RWPE2 (cell line): ENCODE measurements around the gene CADPS.

ENCODE experiments used
- ATAC-seq: fragments of 200-7000 bp; cut with Tn5 transposase; 3 replicates; pipeline ENCODE4 v1.9.1; 2021; ENCODE audit warnings: low read depth
- DNase-seq: peaks from one replicate; pipeline ENCODE4 v3.0.0-alpha.2; 2020; ENCODE audit warnings: low spot score
- H3K27ac ChIP-seq: fragments of 450-650 bp; 2 replicates; pipeline ENCODE4 v1.5.1; 2017; ENCODE audit warnings: mild to moderate bottlenecking; ENCODE audit not compliant: poor library complexity, severe bottlenecking
- H3K27me3 ChIP-seq: fragments of 250-450 bp; sonication (Bioruptor Pico); 2 replicates; pipeline ENCODE4 v1.5.1; 2021; ENCODE audit warnings: mild to moderate bottlenecking, moderate library complexity; ENCODE audit not compliant: insufficient read depth, poor library complexity, severe bottlenecking
- H3K36me3 ChIP-seq: fragments of 250-450 bp; sonication (Bioruptor Pico); 2 replicates; pipeline ENCODE4 v1.5.1; 2020; ENCODE audit warnings: low read depth, mild to moderate bottlenecking, moderate library complexity
- H3K4me1 ChIP-seq: fragments of 250-450 bp; sonication (Bioruptor Pico); 2 replicates; pipeline ENCODE4 v1.5.1; 2021; ENCODE audit warnings: mild to moderate bottlenecking, moderate library complexity; ENCODE audit not compliant: insufficient read depth, poor library complexity, severe bottlenecking
- H3K4me3 ChIP-seq: fragments of 250-450 bp; sonication (Bioruptor Pico); 2 replicates; pipeline ENCODE4 v1.5.1; 2021; ENCODE audit warnings: mild to moderate bottlenecking, moderate library complexity; ENCODE audit not compliant: severe bottlenecking
- H3K9me3 ChIP-seq: fragments of 250-450 bp; sonication (Bioruptor Pico); 2 replicates; pipeline ENCODE4 v1.5.1; 2021; ENCODE audit warnings: mild to moderate bottlenecking, moderate library complexity; ENCODE audit not compliant: severe bottlenecking
- TF ChIP-seq, protein P1 (sequence below): fragments of 450-650 bp; IDR thresholded peaks from one replicate; pipeline ENCODE4 v1.5.1; 2017; ENCODE audit warnings: mild to moderate bottlenecking, moderate library complexity; ENCODE audit not compliant: poor library complexity, severe bottlenecking

CADPS gene

DNA sequence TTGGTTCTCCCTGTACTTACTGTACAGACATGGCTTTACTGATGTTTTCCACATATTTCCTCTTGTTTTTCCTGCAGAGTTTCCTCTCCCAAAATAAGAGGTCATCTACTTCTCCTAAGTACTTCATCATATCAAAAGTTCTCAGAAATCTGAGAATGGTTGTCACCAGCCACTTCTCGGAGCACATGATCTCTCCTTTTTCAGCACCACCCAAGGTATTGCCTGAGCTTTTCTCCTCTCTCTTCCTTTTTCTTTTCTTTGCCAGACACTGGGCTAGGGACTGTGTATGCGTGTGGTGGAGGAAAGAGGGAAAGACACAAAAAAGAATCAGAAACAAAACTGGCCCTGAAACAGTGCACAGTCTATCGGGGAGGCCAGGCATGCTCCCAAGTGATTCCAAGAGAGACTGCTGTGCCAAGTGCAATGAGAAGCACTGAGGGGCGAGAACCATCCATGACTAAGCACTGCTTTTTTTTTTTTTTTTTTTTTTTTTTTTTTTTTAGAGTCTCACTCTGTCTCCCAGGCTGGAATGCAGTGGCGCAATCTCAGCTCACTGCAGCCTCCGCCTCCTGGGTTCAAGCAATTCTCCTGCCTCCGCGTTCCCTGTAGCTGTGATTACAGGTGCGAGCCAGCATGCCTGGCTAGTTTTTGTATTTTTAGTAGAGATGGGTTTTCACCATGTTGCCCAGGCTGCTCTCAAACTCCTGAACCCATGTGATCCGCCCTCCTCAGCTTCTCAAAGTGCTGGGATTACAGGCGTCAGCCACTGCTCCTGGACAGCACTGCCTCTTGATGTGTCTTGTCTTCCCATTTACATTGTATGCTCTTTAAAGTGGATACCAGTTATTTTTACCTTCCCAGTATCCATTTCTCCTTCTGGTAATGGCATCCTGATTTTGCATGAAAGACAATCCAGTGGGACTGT is 307.9 kb downstream of the CADPS start:
- ATAC-seq, result peak; percentile 85
- H3K36me3 ChIP-seq, result no peaks in the 10 kb centered on the region
- TF ChIP-seq, protein P1, sequence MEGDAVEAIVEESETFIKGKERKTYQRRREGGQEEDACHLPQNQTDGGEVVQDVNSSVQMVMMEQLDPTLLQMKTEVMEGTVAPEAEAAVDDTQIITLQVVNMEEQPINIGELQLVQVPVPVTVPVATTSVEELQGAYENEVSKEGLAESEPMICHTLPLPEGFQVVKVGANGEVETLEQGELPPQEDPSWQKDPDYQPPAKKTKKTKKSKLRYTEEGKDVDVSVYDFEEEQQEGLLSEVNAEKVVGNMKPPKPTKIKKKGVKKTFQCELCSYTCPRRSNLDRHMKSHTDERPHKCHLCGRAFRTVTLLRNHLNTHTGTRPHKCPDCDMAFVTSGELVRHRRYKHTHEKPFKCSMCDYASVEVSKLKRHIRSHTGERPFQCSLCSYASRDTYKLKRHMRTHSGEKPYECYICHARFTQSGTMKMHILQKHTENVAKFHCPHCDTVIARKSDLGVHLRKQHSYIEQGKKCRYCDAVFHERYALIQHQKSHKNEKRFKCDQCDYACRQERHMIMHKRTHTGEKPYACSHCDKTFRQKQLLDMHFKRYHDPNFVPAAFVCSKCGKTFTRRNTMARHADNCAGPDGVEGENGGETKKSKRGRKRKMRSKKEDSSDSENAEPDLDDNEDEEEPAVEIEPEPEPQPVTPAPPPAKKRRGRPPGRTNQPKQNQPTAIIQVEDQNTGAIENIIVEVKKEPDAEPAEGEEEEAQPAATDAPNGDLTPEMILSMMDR, result no peak
- DNase-seq, result no peak
- no peaks in the 10 kb centered on the region for H3K9me3 ChIP-seq
- H3K4me3 ChIP-seq, result no peak overlapping the region
- peaks cover 10% of the 10 kb centered on the region for H3K4me1 ChIP-seq
- peak overlapping the region; percentile 35 for H3K27ac ChIP-seq
- no peaks in the 10 kb centered on the region for H3K27me3 ChIP-seq

DNA sequence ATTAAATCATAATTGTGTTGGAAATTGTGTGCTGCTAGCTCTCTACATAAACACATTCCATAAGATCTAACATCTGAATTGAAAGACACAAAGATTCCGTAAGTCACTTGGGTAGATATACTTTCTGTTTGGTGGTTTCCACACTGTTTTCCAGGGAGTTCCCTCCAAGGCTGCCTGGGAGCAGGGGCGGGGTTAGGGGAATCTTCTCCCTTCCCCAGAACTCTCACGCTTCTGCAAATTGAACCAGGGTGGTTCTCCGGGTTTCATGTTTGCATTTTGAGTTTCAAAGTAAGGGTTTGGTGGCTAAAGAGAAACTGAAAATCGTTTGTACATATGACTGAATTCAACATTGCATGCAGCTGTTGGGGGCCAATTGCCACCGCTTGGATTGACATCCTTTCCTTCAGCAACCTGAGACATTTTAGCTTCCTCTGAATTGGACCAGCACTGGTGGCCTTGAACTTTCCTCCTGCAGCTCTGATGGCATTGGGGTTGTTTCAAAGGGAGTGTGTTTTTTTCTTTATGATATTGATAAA is 309.1 kb downstream of the CADPS start:
- ATAC-seq (no peak), DNase-seq (no peak)
- H3K4me3 ChIP-seq, result no peak overlapping the region
- TF ChIP-seq, protein P1, result no peak
- H3K36me3 ChIP-seq, result no peaks in the 10 kb centered on the region
- H3K27me3 ChIP-seq, result no peaks in the 10 kb centered on the region
- no peaks in the 10 kb centered on the region for H3K9me3 ChIP-seq
- H3K4me1 ChIP-seq, result peaks cover 18% of the 10 kb centered on the region
- no peak overlapping the region for H3K27ac ChIP-seq

DNA sequence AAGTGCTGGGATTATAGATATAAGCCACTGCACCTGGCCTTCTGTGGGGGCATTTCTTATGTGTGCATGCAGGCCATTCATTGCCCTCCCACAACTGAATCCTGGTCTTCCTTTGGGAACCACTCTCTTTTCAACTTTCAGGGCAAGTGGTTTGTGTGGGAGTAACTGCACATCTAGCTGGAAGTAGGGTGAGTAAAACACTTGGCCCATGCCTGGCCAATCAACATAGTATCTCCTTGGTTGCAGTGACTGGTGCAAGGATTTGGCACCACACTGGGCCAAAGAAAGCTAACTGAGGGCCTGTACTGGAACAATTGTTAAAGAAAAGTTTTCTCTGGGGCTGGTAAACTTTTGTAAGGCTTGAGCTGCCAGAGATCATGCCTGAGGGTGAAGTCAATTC is 312.6 kb downstream of the CADPS start:
- no peaks in the 10 kb centered on the region for H3K9me3 ChIP-seq
- TF ChIP-seq, protein P1, result no peak
- H3K36me3 ChIP-seq, result no peaks in the 10 kb centered on the region
- DNase-seq (no peak), ATAC-seq (no peak)
- no peak overlapping the region for H3K4me3 ChIP-seq
- H3K27me3 ChIP-seq, result no peaks in the 10 kb centered on the region
- H3K27ac ChIP-seq, result peak overlapping the region; percentile 54
- peaks cover 18% of the 10 kb centered on the region for H3K4me1 ChIP-seq

DNA sequence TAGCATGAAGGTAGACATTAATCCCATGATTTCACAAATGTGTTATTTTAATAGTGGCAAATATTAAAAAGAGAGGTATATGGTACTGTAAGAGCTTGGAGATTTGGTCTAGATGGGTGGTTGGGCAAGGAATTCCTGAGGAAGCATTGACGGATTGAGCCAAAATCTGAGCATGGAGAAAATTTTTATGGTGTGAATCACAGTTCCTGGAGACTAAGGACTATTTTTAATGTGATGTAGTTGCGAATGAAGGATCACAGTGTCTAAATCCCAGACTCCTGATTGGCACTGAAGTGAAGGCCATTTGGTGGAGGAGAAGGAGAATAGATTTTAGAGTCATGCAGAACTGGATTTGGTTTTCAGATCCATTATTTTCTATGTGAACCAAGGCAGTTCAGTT is 313.2 kb downstream of the CADPS start:
- H3K27ac ChIP-seq, result peak overlapping the region; percentile 54
- peaks cover 15% of the 10 kb centered on the region for H3K4me1 ChIP-seq
- no peak overlapping the region for H3K4me3 ChIP-seq
- H3K36me3 ChIP-seq, result no peaks in the 10 kb centered on the region
- ATAC-seq (peak; percentile 78), DNase-seq (no peak)
- no peaks in the 10 kb centered on the region for H3K9me3 ChIP-seq
- no peaks in the 10 kb centered on the region for H3K27me3 ChIP-seq
- TF ChIP-seq, protein P1, result no peak
